H7 (cell line): ENCODE measurements around the gene PINLYP. TPM values are rescaled to one million over a fixed set of nuclear protein-coding genes. Genes with fewer than 3 reads are reported as not detected.
"Not testable (repeated sequence)": the region's sequence is repeated elsewhere in the genome, so short reads cannot be mapped to it uniquely, and the experiment has no call there.

Experiments used
- DNase-seq: peaks from one replicate; pipeline ENCODE4 v3.0.0; 2012
- H3K27me3 ChIP-seq: 2 replicates; pipeline ENCODE4 v1.6.0; 2011; ENCODE audit warnings: mild to moderate bottlenecking, low read length; ENCODE audit not compliant: control insufficient read depth, insufficient read depth
- H3K36me3 ChIP-seq: replicated peaks from 2 replicates; pipeline ENCODE4 v1.5.1; 2011; ENCODE audit warnings: low read length; ENCODE audit not compliant: control insufficient read depth, insufficient read depth
- H3K4me3 ChIP-seq: 2 replicates; pipeline ENCODE4 v1.5.1; 2011; ENCODE audit warnings: low read depth, mild to moderate bottlenecking, control low read depth, low read length, moderate library complexity; ENCODE audit not compliant: insufficient read depth
- total RNA-seq: library from RNA; depleted of rRNA; stranded (reverse); fragments of >200 nt; shearing (Covaris generic); gene quantifications from 2 replicates; pipeline ENCODE4 v1.2.3, GENCODE V29; 2014

Gene PINLYP
- total RNA-seq, 1 experiment from 2014 or later = 6.2 TPM

GRCh38 chr19:43541920-43542650, 33.5 kb upstream of the PINLYP start:
- Histone ChIP-seq H3K27me3 (no peaks in the 10 kb centered on the region), H3K4me3 (no peak overlapping the region), H3K36me3 (peaks cover 24% of the 10 kb centered on the region)
- no peak for DNase-seq

DNA sequence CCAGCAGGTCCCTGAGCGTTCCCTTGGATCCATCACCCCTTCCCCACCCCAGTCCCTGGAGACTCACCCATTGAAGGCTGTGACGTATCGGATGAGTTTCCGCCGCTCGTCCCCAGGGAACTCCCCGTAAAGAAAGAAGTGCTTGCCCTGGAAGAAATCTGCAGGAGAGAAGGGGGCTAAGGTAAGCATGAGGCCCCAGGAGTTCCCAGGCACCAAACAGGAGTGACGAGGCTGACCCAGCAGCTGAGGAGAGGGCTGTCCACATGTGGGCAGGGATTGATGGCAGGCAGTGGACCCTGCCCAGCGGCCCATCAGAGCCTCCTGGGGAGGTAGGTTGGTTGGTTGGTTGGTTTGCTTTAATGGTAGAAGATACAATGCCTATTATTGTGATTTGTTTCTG, 31.5 kb upstream of the PINLYP start:
- Histone ChIP-seq H3K4me3 (no peak overlapping the region), H3K36me3 (peaks cover 23% of the 10 kb centered on the region), H3K27me3 (no peaks in the 10 kb centered on the region)
- no peak for DNase-seq

DNA sequence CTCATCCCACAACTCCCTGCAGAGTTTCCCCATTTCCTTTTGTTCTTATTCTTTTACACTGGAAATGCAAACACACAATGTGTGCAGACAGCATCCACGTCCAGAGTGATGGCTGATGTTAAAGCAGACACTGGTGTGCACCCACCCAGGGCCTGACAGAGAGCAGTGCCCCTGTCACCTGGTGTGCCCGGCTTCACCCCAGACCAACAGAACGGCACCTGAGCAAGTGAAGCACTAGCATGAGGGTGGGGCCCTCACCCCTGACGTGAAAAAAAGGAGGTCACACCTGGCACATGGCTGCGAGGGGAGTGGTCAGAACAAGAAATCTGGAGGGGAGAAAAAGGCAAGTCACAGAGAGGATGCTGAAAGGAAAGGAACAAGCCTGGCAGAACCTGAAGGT, 30.3 kb upstream of the PINLYP start:
- Histone ChIP-seq H3K4me3 (no peak overlapping the region), H3K27me3 (no peaks in the 10 kb centered on the region), H3K36me3 (peaks cover 22% of the 10 kb centered on the region)
- DNase-seq = no peak

- Histone ChIP-seq H3K4me3 (no peak overlapping the region), H3K27me3 (no peaks in the 10 kb centered on the region), H3K36me3 (peaks cover 22% of the 10 kb centered on the region)
- DNase-seq = no peak
Observed at GRCh38 chr19:43545981-43546380, 29.6 kb upstream of the PINLYP start.

DNA sequence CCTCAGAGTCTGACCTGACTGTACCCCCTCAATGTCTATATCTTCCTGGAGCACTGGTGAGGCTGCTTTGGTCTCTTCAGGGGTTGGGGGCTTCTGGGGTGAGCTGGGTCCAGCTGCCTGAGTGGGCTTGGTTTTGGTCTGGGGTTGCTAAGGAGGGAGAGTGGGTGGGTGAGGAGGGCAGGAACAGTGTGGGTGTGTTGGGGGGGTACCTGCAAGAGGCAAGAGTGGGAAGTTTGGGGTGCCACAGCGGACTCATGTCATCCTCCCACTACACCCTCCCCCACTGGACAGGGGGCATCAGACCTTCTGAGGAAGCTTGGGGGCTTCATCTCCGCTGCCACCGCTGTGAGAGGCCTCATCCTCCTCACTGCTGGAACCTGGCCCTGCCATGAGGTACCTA, 29.0 kb upstream of the PINLYP start:
- no peak for DNase-seq
- no peaks in the 10 kb centered on the region for H3K27me3 ChIP-seq
- H3K4me3 ChIP-seq = no peak overlapping the region
- peaks cover 21% of the 10 kb centered on the region for H3K36me3 ChIP-seq

- not testable (repeated sequence) for H3K4me3 ChIP-seq, H3K27me3 ChIP-seq, DNase-seq
- peaks cover 20% of the 10 kb centered on the region for H3K36me3 ChIP-seq
Observed at GRCh38 chr19:43547926-43548325, 27.7 kb upstream of the PINLYP start.

GRCh38 chr19:43548706-43549105, 26.9 kb upstream of the PINLYP start:
- Histone ChIP-seq H3K36me3 (peaks cover 14% of the 10 kb centered on the region), H3K4me3 (no peak overlapping the region), H3K27me3 (no peaks in the 10 kb centered on the region)
- DNase-seq = no peak

DNA sequence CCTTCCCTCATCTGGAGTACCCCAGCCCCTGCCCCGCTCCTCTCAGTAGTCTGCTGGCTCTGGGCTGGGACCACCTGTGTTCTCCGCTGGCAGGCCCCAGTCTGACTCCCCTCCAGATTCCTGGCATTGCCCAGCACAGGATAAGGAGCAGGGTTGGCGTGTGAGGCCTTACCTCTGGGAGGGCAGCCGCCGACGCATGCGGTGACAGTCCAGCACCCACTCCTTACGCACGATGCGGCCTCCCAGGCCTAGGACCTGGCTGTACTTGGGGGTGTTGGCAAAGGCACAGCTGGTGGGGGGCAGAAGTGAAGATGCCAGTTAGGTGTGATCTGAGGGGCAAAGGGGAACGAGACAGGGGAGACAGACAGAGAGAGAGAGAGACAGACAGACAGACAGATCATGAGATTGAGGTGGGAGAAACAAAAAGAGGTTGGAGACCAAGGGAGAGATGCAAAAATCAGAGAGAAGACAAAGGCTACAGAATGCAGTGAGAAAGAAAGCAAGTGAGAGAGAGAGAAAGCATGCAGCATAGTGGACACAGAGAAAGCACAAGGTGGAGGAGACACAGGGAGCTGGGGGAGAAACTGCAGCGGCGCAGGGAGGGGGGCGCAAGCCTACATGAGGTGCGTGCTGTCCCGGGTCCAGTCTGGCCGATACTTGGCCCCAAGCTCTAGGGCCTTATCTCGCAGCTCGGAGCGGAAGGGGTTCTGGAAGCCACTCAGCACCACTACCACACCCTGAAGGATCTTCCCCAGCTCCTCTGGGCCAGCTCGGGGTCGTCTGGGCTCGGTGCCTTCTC, 24.0 kb upstream of the PINLYP start:
- no peak overlapping the region for H3K4me3 ChIP-seq
- peak; percentile 42 for DNase-seq
- H3K36me3 ChIP-seq = peaks cover 12% of the 10 kb centered on the region
- H3K27me3 ChIP-seq = no peaks in the 10 kb centered on the region

- DNase-seq = no peak
Observed at GRCh38 chr19:43552198-43552450, 23.5 kb upstream of the PINLYP start.

GRCh38 chr19:43552616-43553015, 23.0 kb upstream of the PINLYP start:
- Histone ChIP-seq H3K36me3 (peaks cover 11% of the 10 kb centered on the region), H3K4me3 (no peak overlapping the region), H3K27me3 (no peaks in the 10 kb centered on the region)
- no peak for DNase-seq

More at GRCh38 chr19:43552198-43552450, 23.5 kb upstream of the PINLYP start:
- Histone ChIP-seq H3K4me3 (no peak overlapping the region), H3K27me3 (no peaks in the 10 kb centered on the region), H3K36me3 (peaks cover 11% of the 10 kb centered on the region)

GRCh38 chr19:43553656-43554055, 21.9 kb upstream of the PINLYP start:
- no peak for DNase-seq
- Histone ChIP-seq H3K36me3 (peaks cover 11% of the 10 kb centered on the region), H3K27me3 (no peaks in the 10 kb centered on the region), H3K4me3 (no peak overlapping the region)

DNA sequence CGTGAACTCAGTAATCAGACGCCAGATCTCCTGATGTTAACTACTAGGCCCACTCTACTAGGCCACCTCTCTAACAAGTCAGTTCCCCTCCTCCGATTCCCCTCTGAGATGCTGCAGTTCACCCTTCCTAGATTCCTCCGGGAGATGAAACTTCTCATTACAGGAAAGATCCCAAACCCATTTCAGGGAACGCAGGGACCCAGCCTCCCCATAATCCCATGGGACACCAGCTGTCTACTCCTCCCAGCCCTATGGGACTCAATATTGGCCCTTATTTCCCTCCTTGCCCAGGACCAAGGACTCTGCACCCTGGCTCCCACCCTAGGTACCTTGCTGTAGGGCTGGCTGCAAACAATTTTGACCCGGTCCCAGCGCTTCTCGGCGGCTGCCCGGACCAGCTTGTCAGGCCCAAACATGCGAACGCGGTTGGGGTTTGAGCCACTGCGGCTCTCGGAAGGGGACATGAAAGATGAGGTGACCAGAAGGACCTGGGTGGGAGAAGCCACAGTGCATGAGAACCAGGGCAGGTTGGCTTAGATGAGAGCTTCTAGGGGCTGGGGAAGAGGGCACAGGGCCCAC, 21.2 kb upstream of the PINLYP start:
- peaks cover 11% of the 10 kb centered on the region for H3K36me3 ChIP-seq
- DNase-seq = no peak
- H3K27me3 ChIP-seq = no peaks in the 10 kb centered on the region
- H3K4me3 ChIP-seq = no peak overlapping the region

- peaks cover 11% of the 10 kb centered on the region for H3K36me3 ChIP-seq
- H3K27me3 ChIP-seq = no peaks in the 10 kb centered on the region
- no peak overlapping the region for H3K4me3 ChIP-seq
- peak; percentile 92 for DNase-seq
Observed at GRCh38 chr19:43555185-43555770, 20.3 kb upstream of the PINLYP start.

GRCh38 chr19:43560687-43561086, 14.9 kb upstream of the PINLYP start:
- H3K27me3 ChIP-seq = no peaks in the 10 kb centered on the region
- H3K36me3 ChIP-seq = peaks cover 2% of the 10 kb centered on the region
- no peak overlapping the region for H3K4me3 ChIP-seq
- peak; percentile 76 for DNase-seq
